ENCODE results near the gene AGMO.

DNA sequence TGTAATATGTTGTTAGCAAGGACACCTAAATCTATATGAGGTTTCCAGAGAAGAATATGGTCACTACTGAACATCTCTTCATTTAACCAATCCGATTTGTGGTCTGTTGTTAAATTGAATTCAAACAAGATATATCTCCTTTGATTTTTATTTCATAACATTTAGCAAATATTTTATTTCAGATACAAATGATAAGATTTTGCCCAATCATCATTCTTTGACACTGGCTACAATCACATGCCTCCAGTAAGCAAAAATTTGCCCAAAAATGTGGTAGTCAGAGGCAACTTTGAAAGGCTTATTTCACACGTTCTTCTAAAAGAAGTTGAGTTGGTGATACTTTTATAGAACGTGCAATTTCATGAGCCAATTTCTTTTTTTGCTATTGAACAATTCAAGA lies 44.7 kb upstream of the AGMO start:
- TF ChIP-seq, protein P1, sequence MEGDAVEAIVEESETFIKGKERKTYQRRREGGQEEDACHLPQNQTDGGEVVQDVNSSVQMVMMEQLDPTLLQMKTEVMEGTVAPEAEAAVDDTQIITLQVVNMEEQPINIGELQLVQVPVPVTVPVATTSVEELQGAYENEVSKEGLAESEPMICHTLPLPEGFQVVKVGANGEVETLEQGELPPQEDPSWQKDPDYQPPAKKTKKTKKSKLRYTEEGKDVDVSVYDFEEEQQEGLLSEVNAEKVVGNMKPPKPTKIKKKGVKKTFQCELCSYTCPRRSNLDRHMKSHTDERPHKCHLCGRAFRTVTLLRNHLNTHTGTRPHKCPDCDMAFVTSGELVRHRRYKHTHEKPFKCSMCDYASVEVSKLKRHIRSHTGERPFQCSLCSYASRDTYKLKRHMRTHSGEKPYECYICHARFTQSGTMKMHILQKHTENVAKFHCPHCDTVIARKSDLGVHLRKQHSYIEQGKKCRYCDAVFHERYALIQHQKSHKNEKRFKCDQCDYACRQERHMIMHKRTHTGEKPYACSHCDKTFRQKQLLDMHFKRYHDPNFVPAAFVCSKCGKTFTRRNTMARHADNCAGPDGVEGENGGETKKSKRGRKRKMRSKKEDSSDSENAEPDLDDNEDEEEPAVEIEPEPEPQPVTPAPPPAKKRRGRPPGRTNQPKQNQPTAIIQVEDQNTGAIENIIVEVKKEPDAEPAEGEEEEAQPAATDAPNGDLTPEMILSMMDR (IDR thresholded peaks at IDR 0.05; ENCODE audit: low read depth, low read length, poor library complexity, severe bottlenecking): no peak
- TF ChIP-seq EZH2phosphoT487 (IDR thresholded peaks at IDR 0.05; ENCODE audit: borderline replicate concordance, low read length): no peak
